B cell (primary cell): ENCODE data around the gene TEAD1. TPM values are rescaled to one million over a fixed set of nuclear protein-coding genes. Genes with fewer than 3 reads are reported as not detected.

Experiments used
- ATAC-seq: fragments of 200-7000 bp; cut with Tn5 transposase; one replicate; pipeline ENCODE4 v1.10.0; 2021; ENCODE audit warnings: low read depth, mild to moderate bottlenecking, moderate number of reproducible peaks, moderate library complexity
- CTCF ChIA-PET: fragments of 350-600 bp; sonication (Branson Sonifier 250); formaldehyde crosslinking; loops from one replicate; lab custom pipeline; 2021; ENCODE audit warnings: antibody characterized with exemption, inconsistent platforms; lab: Charles Lee
- POLR2A ChIA-PET: fragments of 350-600 bp; sonication (Branson Sonifier 250); formaldehyde crosslinking; loops from one replicate; lab custom pipeline; 2021; ENCODE audit warnings: antibody characterized with exemption; lab: Charles Lee
- DNase-seq: peaks from one replicate; pipeline ENCODE4 v3.0.0; 2013
- H2AFZ ChIP-seq: 2 replicates; pipeline ENCODE4 v1.6.1; 2012; ENCODE audit warnings: mild to moderate bottlenecking, low read depth, low read length; ENCODE audit not compliant: insufficient read depth, poor library complexity, severe bottlenecking
- H3K27ac ChIP-seq, 2 donors: 1 replicate in 1 of 2; 2 replicates in 1 of 2; pipeline ENCODE4 v1.5.1; 2012 to 2013; ENCODE audit warnings: low read length in 2 of 2, mild to moderate bottlenecking in 2 of 2, moderate library complexity in 1 of 2
- H3K27me3 ChIP-seq, 4 experiments: fragments of 200-600 bp in 1 of 4; sonication (generic) in 1 of 4; replicated peaks in 1 of 4; 1 replicate in 2 of 4; 2 replicates in 2 of 4; pipeline versions ENCODE4 v1.6.1 to v1.7.0; 2013 to 2016; ENCODE audit warnings: low read length in 3 of 4, mild to moderate bottlenecking in 2 of 4, mixed read lengths in 1 of 4, moderate library complexity in 1 of 4; ENCODE audit not compliant: insufficient read depth in 4 of 4, control insufficient read depth in 3 of 4; ENCODE audit errors: control extremely low read depth in 1 of 4
- H3K36me3 ChIP-seq, 2 experiments: replicated peaks in 1 of 2; 1 replicate in 1 of 2; 2 replicates in 1 of 2; pipeline versions ENCODE4 v1.6.1 to v1.7.1; 2013; ENCODE audit warnings: low read length in 1 of 2; ENCODE audit not compliant: insufficient read depth in 2 of 2, control insufficient read depth in 1 of 2; ENCODE audit errors: control extremely low read depth in 1 of 2, extremely low read depth in 1 of 2
- H3K4me1 ChIP-seq, 2 donors: fragments of 200-600 bp in 1 of 2; sonication (generic) in 1 of 2; 1 replicate in 1 of 2; 2 replicates in 1 of 2; pipeline versions ENCODE4 v1.5.1 to v1.6.1; 2013 to 2017; ENCODE audit warnings: low read length in 2 of 2; ENCODE audit not compliant: control insufficient read depth in 2 of 2, insufficient read depth in 2 of 2
- H3K4me2 ChIP-seq: replicated peaks from 2 replicates; pipeline ENCODE3; 2012; ENCODE audit warnings: mild to moderate bottlenecking, low read depth, low read length; ENCODE audit not compliant: poor library complexity, severe bottlenecking
- H3K4me3 ChIP-seq, 5 experiments: fragments of 200-600 bp in 1 of 5; sonication (generic) in 1 of 5; 1 replicate in 3 of 5; 2 replicates in 2 of 5; pipeline versions ENCODE4 v1.5.1 to v1.7.0; 2011 to 2016; ENCODE audit warnings: low read length in 4 of 5, mild to moderate bottlenecking in 4 of 5, low read depth in 2 of 5, control low read depth in 1 of 5, moderate library complexity in 1 of 5; ENCODE audit not compliant: insufficient read depth in 1 of 5; ENCODE audit errors: control extremely low read depth in 1 of 5, extremely low read depth in 1 of 5
- H3K79me2 ChIP-seq: fragments of 200-600 bp; sonication (generic); one replicate; pipeline ENCODE4 v1.6.0; 2016; ENCODE audit warnings: low read length; ENCODE audit not compliant: control insufficient read depth, insufficient read depth
- H3K9ac ChIP-seq: fragments of 200-600 bp; sonication (generic); 2 replicates; pipeline ENCODE4 v1.6.1; 2017; ENCODE audit warnings: mild to moderate bottlenecking, low read length, moderate library complexity
- H3K9me3 ChIP-seq, 3 donors: one replicate each; pipeline versions ENCODE4 v1.6.1 to v1.7.1; 2013; ENCODE audit warnings: low read length in 2 of 3; ENCODE audit not compliant: control insufficient read depth in 2 of 3, insufficient read depth in 1 of 3; ENCODE audit errors: control extremely low read depth in 1 of 3
- H4K20me1 ChIP-seq: 2 replicates; pipeline ENCODE4 v1.6.0; 2012; ENCODE audit warnings: mild to moderate bottlenecking, low read length; ENCODE audit not compliant: insufficient read depth, control insufficient read depth, poor library complexity, severe bottlenecking
- H3K27ac Mint-ChIP-seq: one replicate; pipeline ENCODE4 v1.8.0; 2021; ENCODE audit warnings: mixed read lengths
- H3K27me3 Mint-ChIP-seq: one replicate; pipeline ENCODE4 v1.8.0; 2021; ENCODE audit warnings: mixed read lengths
- H3K4me1 Mint-ChIP-seq: one replicate; pipeline ENCODE4 v1.8.0; 2021; ENCODE audit warnings: mixed read lengths
- H3K4me3 Mint-ChIP-seq: one replicate; pipeline ENCODE4 v1.8.0; 2021; ENCODE audit warnings: mixed read lengths
- H3K9me3 Mint-ChIP-seq: one replicate; pipeline ENCODE4 v1.8.0; 2022; ENCODE audit warnings: mixed read lengths; ENCODE audit not compliant: insufficient read depth
- EZH2 ChIP-seq: IDR thresholded peaks from 2 replicates; pipeline ENCODE4 v1.6.1; 2012; ENCODE audit warnings: borderline replicate concordance, low read depth, mild to moderate bottlenecking, moderate library complexity, low read length; ENCODE audit not compliant: insufficient read depth, poor library complexity, severe bottlenecking
- WGBS: methylation state at CpG from one replicate; pipeline ENCODE4 v1.1.5; 2013; ENCODE audit warnings: missing lambda C conversion rate; ENCODE audit not compliant: insufficient coverage; 5-methylcytosine and 5-hydroxymethylcytosine counted together
- intact Hi-C: fragments of 100-400 bp; cut with micrococcal nuclease; formaldehyde crosslinking; loops from one replicate; pipeline ENCODE4 v1.10.0; 2022
- polyA plus RNA-seq: library from polyadenylated mRNA; depleted of rRNA; stranded (reverse); fragments of >200 nt; gene quantifications from 2 replicates; pipeline ENCODE4 v1.2.3, GENCODE V29; 2012
- total RNA-seq, 2 donors: library from RNA; stranded (reverse); fragments of 120-200 nt in 1 of 2; gene quantifications; 1 replicate in 1 of 2; 2 replicates in 1 of 2; pipeline versions ENCODE4 v1.2.3 to v1.2.4, GENCODE V29; 2013 to 2022
- TF ChIP-seq, protein P1 (sequence below): fragments of 200-600 bp; IDR thresholded peaks from one replicate; pipeline ENCODE4 v1.8.0; 2022; ENCODE audit warnings: antibody characterized with exemption, mild to moderate bottlenecking

TEAD1 gene
- total and polyA plus RNA-seq, 2 donors (not counting 1 experiment from before 2014, with no cell fraction given) = 0.30 TPM; not detected in 1

DNA sequence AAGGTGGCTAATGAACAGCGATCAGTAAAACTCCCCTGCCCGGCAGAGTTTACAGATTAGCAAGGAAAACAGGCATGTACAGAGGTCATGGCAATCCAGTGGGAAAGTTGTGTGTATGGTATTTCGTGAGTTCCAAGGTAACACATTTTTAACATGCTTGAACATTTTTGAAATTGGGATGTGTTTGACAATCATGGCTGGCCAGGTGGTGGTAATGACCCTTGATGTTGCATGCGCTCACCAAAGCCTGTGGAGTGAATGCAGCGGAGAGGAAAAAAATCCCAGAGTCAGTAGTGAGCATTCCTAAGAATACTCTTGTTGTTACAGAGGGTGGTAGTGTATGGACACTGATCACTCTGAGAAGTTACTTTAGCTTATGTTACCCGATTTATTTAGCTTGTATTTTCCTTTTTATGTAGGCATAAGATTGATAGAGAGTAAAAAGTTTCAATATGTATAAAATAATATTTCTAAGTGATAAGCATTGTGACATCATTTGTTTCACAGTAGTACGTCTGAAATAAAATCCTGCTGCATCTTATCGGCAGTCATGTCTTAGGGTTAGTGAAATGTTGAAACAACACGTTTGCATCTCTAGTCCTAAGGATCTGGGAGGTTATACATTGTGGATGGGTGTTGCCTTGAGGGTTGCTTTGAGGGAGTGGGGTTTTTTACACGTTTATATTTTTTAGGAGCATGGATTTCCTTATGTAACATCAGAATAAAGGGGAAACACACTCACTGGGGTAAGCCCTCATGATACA, 8.7 kb downstream of the TEAD1 start:
- 75% methylated on average over 8 of the region's 10 CpGs for WGBS
- H3K79me2 ChIP-seq = no peaks in the 10 kb centered on the region
- no peak overlapping the region for H3K4me2 ChIP-seq
- H4K20me1 ChIP-seq = no peaks in the 10 kb centered on the region
- Mint-ChIP-seq H3K27ac (no peak overlapping the region), H3K9me3 (no peaks in the 10 kb centered on the region), H3K4me3 (no peak overlapping the region), H3K4me1 (no peaks in the 10 kb centered on the region), H3K27me3 (peaks cover 60% of the 10 kb centered on the region)
- no peak overlapping the region for H3K9ac ChIP-seq
- DNase-seq (no peak), ATAC-seq (no peak)
- H3K27ac ChIP-seq = no peak overlapping the region
- no peaks in the 10 kb centered on the region for H3K36me3 ChIP-seq
- peaks cover 0 to 28% (median 20%) of the 10 kb centered on the region in 4 experiments for H3K27me3 ChIP-seq
- ChIA-PET POLR2A (no interaction called here), CTCF (no interaction called here)
- H2AFZ ChIP-seq = no peak overlapping the region
- intact Hi-C loops = no loop called here
- peaks cover 0 to 4% (median 0%) of the 10 kb centered on the region in 3 donors for H3K9me3 ChIP-seq
- H3K4me3 ChIP-seq = no peak overlapping the region
- no peak for TF ChIP-seq EZH2
- TF ChIP-seq, protein P1, sequence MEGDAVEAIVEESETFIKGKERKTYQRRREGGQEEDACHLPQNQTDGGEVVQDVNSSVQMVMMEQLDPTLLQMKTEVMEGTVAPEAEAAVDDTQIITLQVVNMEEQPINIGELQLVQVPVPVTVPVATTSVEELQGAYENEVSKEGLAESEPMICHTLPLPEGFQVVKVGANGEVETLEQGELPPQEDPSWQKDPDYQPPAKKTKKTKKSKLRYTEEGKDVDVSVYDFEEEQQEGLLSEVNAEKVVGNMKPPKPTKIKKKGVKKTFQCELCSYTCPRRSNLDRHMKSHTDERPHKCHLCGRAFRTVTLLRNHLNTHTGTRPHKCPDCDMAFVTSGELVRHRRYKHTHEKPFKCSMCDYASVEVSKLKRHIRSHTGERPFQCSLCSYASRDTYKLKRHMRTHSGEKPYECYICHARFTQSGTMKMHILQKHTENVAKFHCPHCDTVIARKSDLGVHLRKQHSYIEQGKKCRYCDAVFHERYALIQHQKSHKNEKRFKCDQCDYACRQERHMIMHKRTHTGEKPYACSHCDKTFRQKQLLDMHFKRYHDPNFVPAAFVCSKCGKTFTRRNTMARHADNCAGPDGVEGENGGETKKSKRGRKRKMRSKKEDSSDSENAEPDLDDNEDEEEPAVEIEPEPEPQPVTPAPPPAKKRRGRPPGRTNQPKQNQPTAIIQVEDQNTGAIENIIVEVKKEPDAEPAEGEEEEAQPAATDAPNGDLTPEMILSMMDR = no peak
- no peaks in the 10 kb centered on the region for H3K4me1 ChIP-seq

DNA sequence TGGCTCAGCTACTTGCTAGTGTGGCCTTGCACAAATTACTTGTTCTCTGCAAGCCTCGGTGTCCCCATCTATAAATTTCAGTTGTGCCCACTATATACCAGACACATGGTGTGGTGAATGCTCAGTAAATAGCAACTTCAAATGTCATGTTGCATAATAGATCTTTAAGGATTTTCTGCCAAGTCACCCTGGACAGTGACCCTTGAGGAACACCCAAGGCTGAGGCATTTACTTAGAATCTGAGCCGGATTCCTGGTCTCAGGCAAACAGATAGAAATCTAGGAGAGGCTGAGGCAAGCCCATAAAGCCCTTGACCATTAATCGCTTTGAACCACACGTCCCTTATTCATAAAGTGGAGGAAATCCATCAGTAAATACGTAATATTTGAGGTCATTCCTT, 9.7 kb downstream of the TEAD1 start:
- Histone ChIP-seq H3K27ac (no peak overlapping the region), H3K36me3 (no peaks in the 10 kb centered on the region), H3K79me2 (no peaks in the 10 kb centered on the region), H2AFZ (no peak overlapping the region), H3K4me1 (no peaks in the 10 kb centered on the region), H3K4me2 (no peak overlapping the region), H4K20me1 (no peaks in the 10 kb centered on the region), H3K9ac (no peak overlapping the region), H3K4me3 (no peak overlapping the region), H3K9me3 (peaks cover 0 to 5% (median 0%) of the 10 kb centered on the region in 3 donors), H3K27me3 (peaks cover 0 to 25% (median 17%) of the 10 kb centered on the region in 4 experiments)
- WGBS = 70% methylated on average over 2 of the region's 5 CpGs
- ATAC-seq = no peak
- ChIA-PET CTCF (no interaction called here), POLR2A (no interaction called here)
- peaks cover 62% of the 10 kb centered on the region for H3K27me3 Mint-ChIP-seq
- H3K9me3 Mint-ChIP-seq = no peaks in the 10 kb centered on the region
- H3K27ac Mint-ChIP-seq = no peak overlapping the region
- H3K4me1 Mint-ChIP-seq = no peaks in the 10 kb centered on the region
- no peak for DNase-seq
- intact Hi-C loops = no loop called here
- no peak overlapping the region for H3K4me3 Mint-ChIP-seq
- TF ChIP-seq, protein P1 = no peak
- TF ChIP-seq EZH2 = no peak
